ENCODE measurements around the gene SSC5D. TPM values are rescaled to one million over a fixed set of nuclear protein-coding genes. Genes with fewer than 3 reads are reported as not detected.

Gene SSC5D
- total RNA-seq, 1 experiment from 2014 or later, result 3.2 TPM

DNA sequence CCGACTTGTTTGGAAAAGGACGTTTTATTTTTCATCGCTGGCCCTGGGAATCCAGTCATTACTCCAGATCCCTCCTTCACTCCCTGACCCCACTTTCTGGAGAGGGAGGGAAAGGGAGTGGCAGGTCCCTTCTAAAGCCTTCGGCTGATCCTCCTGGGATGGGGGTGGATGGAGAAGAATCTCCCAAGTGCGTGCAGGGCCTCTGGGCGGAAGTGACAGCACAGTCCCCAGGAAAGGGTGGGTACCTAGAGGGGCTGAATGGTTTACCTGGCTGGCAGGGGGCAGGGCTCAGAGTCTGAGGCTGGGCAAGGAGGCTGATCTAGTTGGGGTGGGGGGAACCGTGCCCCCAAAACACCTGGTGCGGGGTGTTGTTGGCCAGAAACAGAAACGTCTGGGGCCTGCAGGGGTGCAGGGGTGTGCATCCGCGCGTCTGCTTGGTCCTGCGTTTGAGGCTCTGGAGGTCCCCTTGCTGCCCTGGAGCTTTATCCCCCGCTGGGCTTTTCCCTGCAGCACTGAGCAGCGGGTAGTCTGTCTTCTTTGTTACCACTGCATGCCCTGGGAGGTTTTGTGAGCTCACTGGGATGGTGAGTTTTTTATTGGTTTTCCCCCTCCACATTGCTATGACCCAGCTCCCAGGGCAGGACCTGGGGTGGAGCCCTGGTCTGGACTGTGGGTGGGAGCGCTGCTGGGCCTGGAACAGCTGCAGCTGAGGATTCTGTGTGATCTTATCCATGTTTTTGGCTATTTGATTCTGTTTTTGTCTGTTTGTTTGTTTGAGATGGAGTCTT, 14.8 kb upstream of the SSC5D start:
- Mint-ChIP-seq H3K27ac (peak overlapping the region; percentile 16 to 90 (median 76); a peak in 4 of 7 replicates), H3K36me3 (ENCODE audit: insufficient read depth in 1 of 3, low read depth in 3 of 3) (peaks cover 0 to under 1% (median 0%) of the 10 kb centered on the region in 3 experiments; a peak in 3 of 7 replicates), H3K4me3 (peak overlapping the region in 1 of 2 experiments; percentile 48; a peak in 1 of 5 replicates), H3K9me3 (no peaks in the 10 kb centered on the region), H3K4me1 (peaks cover 24 to 41% of the 10 kb centered on the region in 2 experiments), H3K27me3 (ENCODE audit: low read depth) (peaks cover 2% of the 10 kb centered on the region)
- Histone ChIP-seq H2BK120ac (ENCODE audit: low read depth, low read length, poor library complexity, severe bottlenecking) (no peak overlapping the region), H3K23ac (ENCODE audit: insufficient read length, low read depth, low read length) (no peak overlapping the region), H2BK15ac (ENCODE audit: low read depth, low read length) (no peak overlapping the region), H2BK12ac (ENCODE audit: insufficient read length, low read depth, low read length) (no peak overlapping the region), H3K9me3 (ENCODE audit: control insufficient read depth, low read depth, low read length) (no peaks in the 10 kb centered on the region), H3T11ph (ENCODE audit: low read length) (no peak overlapping the region), H4K8ac (replicated peaks; ENCODE audit: insufficient read length, low read depth, low read length) (no peak overlapping the region), H3K56ac (ENCODE audit: insufficient read length, low read depth, low read length) (no peak overlapping the region), H3K18ac (ENCODE audit: insufficient read length, low read depth, low read length) (peak overlapping the region; percentile 17), H3K4me2 (ENCODE audit: insufficient read depth, insufficient read length, low read length) (no peak overlapping the region), H2AFZ (ENCODE audit: low read length) (no peak overlapping the region), H3K79me1 (ENCODE audit: insufficient read depth, low read depth, low read length, poor library complexity, severe bottlenecking) (no peaks in the 10 kb centered on the region), H3K4me1 (ENCODE audit: insufficient read depth, low read length) (no peaks in the 10 kb centered on the region), H3K9ac (ENCODE audit: extremely low read depth, insufficient read length, low read length) (no peak overlapping the region), H3K79me2 (ENCODE audit: insufficient read depth, low read length) (no peaks in the 10 kb centered on the region), H3K23me2 (ENCODE audit: insufficient read length, low read depth, low read length, poor library complexity, severe bottlenecking) (peaks cover 5% of the 10 kb centered on the region), H4K91ac (ENCODE audit: insufficient read length, low read depth, low read length) (no peak overlapping the region), H2AK5ac (ENCODE audit: insufficient read length, low read length) (no peak overlapping the region), H4K5ac (ENCODE audit: insufficient read length, low read depth, low read length) (no peak overlapping the region), H2BK5ac (ENCODE audit: insufficient read length, low read length) (no peak overlapping the region), H3K27me3 (ENCODE audit: insufficient read depth, low read length) (no peaks in the 10 kb centered on the region), H4K20me1 (ENCODE audit: control insufficient read depth, insufficient read depth, insufficient read length) (no peaks in the 10 kb centered on the region), H3K4ac (ENCODE audit: low read depth, low read length) (no peak overlapping the region; the same call in 1 of the 2 replicates), H3K14ac (ENCODE audit: insufficient read depth, low read length) (no peak overlapping the region; the same call in 1 of the 2 replicates), H3K27ac (ENCODE audit: insufficient read length, low read depth, low read length) (no peak overlapping the region), H2BK20ac (ENCODE audit: low read depth, low read length, poor library complexity, severe bottlenecking) (no peak overlapping the region)
- DNase-seq, result no peak
- TF ChIP-seq, protein P1, sequence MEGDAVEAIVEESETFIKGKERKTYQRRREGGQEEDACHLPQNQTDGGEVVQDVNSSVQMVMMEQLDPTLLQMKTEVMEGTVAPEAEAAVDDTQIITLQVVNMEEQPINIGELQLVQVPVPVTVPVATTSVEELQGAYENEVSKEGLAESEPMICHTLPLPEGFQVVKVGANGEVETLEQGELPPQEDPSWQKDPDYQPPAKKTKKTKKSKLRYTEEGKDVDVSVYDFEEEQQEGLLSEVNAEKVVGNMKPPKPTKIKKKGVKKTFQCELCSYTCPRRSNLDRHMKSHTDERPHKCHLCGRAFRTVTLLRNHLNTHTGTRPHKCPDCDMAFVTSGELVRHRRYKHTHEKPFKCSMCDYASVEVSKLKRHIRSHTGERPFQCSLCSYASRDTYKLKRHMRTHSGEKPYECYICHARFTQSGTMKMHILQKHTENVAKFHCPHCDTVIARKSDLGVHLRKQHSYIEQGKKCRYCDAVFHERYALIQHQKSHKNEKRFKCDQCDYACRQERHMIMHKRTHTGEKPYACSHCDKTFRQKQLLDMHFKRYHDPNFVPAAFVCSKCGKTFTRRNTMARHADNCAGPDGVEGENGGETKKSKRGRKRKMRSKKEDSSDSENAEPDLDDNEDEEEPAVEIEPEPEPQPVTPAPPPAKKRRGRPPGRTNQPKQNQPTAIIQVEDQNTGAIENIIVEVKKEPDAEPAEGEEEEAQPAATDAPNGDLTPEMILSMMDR (conservative IDR thresholded peaks at IDR 0.05), result no peak
- no CpG with 5 or more reads among the region's 16 CpGs for WGBS (ENCODE audit: extremely low coverage, insufficient read length, low lambda C conversion rate)

All from H9 (cell line).